Sciatic nerve (tissue), 2 donors: ENCODE data around the gene SNCG. TPM values are rescaled to one million over a fixed set of nuclear protein-coding genes. Genes with fewer than 3 reads are reported as not detected.

Experiments used
- ATAC-seq: fragments of 200-7000 bp; cut with Tn5 transposase; one replicate; pipeline ENCODE4 v1.9.1; 2020; ENCODE audit warnings: mild to moderate bottlenecking, moderate library complexity
- DNase-seq: peaks from one replicate; pipeline ENCODE4 v3.0.0-alpha.2; 2020; ENCODE audit warnings: low spot score
- intact Hi-C: fragments of 100-400 bp; cut with DNase I; formaldehyde crosslinking; loops from one replicate; pipeline ENCODE4 v1.14.2; 2022
- total RNA-seq: library from RNA; stranded (reverse); fragmentation: NEBNext Ultra II Directional; extraction: Animal tissue kit (Norgen Biotek cat#: 25700); gene quantifications from one replicate; pipeline ENCODE4 v1.2.1, GENCODE V29; 2021
- donor health status: DM: no; HTN: no; CAD: no.
- donor health status: DM: no; HTN: no; CAD: no.

SNCG gene
- total RNA-seq, 1 donor from 2014 or later: 132 TPM

GRCh38 chr10:86958901-86959736, 720 bp downstream of the SNCG start:
- DNase-seq: peak; percentile 72
- peak; percentile 63 for ATAC-seq
- intact Hi-C loops: no loop called here

DNA sequence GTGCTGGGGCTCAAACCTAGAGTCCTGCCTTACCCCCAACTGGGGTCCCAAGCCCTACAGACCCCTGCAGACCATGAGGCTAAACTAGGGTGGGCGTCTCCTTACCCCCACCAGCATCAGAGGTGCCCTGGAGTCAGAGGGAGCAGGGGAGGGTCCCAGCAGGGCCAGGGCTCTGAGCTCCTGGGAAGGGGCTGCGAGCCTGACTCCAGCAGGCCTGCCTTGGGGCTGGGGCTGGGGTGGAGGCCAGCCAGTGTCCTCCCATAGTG, 1.3 kb downstream of the SNCG start:
- intact Hi-C loops: no loop called here
- DNase-seq: no peak
- ATAC-seq: no peak

GRCh38 chr10:86960003-86960862, 1.8 kb downstream of the SNCG start:
- intact Hi-C loops: no loop called here
- DNase-seq: peak; percentile 65
- ATAC-seq: peak; percentile 70

GRCh38 chr10:86960863-86961434, 2.5 kb downstream of the SNCG start:
- DNase-seq: peak; percentile 57
- no peak for ATAC-seq
- intact Hi-C loops: no loop called here

GRCh38 chr10:86961481-86962091, 3.2 kb downstream of the SNCG start:
- ATAC-seq: no peak
- intact Hi-C loops: no loop called here
- DNase-seq: peak; percentile 51

- ATAC-seq (no peak), DNase-seq (peak; percentile 49)
- intact Hi-C loops: no loop called here
Observed at GRCh38 chr10:86962136-86962980, 4.0 kb downstream of the SNCG start.

DNA sequence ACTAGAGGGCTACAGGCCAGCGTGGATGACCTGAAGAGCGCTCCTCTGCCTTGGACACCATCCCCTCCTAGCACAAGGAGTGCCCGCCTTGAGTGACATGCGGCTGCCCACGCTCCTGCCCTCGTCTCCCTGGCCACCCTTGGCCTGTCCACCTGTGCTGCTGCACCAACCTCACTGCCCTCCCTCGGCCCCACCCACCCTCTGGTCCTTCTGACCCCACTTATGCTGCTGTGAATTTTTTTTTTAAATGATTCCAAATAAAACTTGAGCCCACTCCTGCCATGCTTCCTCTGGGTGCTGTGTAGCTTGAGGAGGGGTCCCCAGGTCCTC, 4.5 kb downstream of the SNCG start:
- ATAC-seq (no peak), DNase-seq (no peak)
- intact Hi-C loops: no loop called here

DNA sequence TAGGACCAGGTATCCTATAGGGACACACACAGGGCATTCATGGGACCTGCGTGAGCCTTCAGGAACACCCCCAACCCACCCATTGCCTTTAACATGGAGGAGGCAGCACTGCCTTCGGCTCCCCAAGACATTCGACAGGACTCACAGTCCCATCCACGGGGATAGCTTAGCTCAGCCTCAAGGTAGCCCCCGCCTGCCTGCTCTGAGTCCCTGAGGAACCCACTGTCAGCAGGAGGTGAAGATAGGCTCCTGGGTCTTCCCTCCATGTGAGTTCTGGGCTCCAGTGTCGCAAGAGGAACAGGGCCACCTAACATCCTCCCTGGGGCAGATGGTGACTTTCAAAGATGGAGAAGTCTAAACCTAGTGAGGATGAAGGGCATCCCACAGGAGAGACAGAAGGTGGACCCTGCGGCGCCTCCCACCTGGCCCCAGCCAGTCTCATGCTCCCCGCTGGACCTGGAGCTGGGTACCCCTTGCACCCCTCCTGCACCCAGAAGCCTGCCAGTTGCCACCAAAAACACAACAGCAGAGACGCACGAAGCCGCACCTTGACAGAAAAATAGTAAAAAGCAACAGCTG, 5.0 kb downstream of the SNCG start:
- intact Hi-C loops: no loop called here
- DNase-seq (peak; percentile 48), ATAC-seq (no peak)

DNA sequence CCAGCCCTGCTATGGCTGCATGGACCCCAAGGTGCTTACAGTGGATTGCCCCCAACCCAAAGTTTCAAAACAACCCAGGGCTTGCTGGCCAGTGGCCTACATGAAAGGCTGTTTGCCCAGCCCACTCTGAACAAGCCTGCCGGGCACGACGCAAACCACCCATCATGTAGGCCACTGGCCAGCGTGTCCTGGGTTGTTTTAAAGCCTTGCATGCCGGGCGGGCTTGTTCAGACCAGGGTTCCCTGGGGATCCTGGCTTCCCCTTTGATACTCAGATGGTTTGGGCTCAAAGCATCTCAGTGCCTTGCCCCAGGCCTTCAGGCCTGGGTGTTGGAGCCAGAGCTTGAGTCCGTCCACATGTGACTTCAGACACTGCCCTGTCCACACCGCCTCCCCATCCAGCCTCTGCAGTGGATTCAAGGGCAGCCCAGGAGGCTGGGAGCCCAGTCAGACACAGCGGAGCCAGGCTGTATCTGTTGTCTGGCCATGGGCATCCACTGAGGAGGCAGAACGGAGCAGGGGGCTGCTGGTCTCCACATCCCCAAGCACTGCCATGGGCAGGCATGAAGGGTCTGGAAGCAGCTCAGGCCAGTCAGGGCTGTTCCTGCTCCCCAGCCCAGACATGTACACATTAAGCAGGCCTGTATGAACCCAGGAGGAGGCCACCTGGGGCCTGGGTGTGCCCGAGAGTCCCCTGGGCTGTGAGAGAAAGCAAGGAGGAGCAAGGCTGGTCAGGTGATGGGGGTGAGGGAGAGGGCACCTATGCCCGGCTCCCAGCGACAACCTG, 5.9 kb downstream of the SNCG start:
- DNase-seq (peak; percentile 56), ATAC-seq (no peak)
- intact Hi-C loops: no loop called here

DNA sequence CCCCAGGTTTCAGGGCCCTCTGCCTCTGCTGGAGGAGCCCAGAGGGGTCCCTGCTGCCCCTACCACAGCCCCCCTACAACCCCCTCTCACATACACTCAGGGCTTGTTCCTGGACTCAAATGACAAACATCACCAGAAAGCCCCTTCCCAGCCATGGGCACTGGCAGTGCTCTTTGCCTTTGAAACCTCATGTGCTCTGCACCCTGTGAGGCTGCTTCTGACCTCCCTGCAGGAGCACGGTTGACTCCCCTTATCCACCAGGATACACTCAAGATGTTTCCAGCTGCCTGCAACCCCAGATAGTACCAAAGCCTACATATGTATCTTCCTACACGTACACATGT, 6.4 kb downstream of the SNCG start:
- DNase-seq (no peak), ATAC-seq (no peak)
- intact Hi-C loops: no loop called here

DNA sequence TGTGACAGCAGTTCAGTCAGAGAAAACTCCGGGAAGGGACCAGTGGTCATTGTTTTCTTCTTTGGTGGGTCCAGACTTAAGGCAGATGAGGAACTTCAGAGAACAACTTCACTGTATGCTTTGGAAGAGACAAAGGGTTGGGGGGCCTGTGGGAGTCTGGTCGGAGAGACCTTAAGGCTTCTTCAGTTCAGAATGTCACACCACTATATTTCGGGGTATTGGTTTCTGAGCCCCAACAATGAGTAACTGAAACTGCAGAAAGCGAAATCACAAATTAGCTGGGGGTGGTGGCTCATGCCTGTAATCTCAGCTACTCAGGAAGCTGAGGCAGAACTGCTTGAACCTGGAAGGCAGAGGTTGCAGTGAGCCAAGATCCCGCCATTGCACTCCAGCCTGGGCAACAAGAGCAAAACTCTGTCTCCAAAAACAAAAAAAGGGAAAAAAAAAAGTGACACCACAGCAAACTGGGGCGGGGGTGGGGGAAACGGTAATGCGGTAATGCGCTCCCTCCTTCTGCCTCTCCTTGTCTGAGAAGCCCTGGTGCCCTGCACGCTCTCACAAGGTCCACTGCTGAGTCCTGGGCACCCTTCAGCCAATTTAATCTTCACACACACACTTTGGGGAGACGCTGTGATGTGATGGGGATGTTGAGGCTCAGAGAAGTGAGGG, 7.7 kb downstream of the SNCG start:
- intact Hi-C loops: no loop called here
- DNase-seq (peak; percentile 21), ATAC-seq (no peak)

DNA sequence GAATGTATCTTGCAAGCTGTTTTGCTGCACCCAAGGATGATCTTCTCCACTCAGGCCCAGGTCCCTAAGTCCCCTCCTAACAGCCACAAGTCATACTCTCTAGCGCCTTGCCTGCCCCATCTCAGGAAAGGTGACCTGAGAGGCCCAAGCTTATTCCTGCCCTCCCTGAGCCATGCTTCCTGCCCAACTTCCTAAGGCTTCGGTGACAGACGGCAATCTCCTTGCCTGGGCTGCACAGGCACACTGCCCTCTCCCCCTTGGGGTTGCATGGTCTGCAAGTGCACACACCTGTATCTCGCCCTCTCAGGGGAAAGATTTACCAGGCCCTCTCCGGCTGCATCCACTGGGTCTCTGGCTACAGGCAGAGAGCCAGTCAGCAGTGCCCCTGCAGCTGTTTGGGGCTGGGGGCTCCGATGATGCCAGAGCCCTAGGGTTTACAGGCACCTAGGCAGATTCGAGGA, 9.1 kb downstream of the SNCG start:
- intact Hi-C loops: no loop called here
- peak; percentile 60 for DNase-seq
- no peak for ATAC-seq

DNA sequence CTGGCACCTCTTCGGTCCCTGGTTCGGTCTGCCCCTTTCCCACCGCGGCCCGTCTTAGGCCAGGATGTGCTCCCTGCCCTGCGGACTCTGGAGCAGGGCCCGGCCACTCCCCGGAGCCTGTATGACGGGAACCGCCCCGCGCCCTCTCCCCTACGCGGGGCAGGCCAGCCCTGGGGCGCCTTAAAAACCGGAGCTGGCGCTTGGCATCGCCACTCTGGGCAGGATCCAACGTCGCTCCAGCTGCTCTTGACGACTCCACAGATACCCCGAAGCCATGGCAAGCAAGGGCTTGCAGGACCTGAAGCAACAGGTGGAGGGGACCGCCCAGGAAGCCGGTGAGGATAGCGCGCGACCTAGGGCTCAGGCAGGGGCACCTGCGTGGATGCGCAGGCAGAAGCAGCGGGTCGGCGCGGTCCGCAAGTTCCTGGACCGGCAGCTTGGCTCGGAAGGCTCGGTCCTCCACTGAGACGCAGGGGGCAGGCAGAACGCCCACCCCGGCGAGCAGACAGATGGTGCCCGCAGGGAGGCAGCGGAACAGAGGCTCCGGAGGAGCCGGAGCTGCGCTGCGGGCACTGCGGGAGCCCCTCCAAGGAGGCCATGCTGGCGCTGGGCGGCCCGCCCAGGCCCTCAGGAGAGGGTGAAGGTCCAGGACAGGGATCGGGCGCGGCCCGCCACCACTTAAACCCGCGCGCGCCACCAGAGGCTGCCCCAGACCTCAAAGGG, 10.0 kb downstream of the SNCG start, which contains the start of gene ADIRF:
Gene ADIRF (plus strand): TSS at position 212 of the 723 bp plus-strand sequence. CDS start 63 bp downstream, at position 275.
- ATAC-seq (peak; percentile 11), DNase-seq (peak; percentile 84)
- intact Hi-C loops: no loop called here

DNA sequence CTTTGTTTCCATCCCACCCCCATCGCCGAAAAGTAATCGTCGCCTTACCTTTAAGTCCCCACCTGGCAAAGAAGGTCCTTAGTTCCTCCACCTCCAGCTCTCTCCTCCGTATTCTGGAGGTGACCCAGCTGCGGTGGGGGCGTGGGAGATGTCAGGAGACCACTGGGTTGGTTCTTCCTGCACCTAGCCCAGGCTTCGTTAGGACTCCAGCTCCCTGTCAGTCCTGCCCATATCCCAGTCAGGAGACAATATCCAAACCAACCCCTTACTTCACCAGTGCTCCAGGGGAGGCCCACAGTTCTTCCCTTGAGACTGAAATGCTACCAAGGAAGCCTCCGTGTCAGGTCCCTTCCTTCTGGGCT, 10.6 kb downstream of the SNCG start:
- ATAC-seq: no peak
- intact Hi-C loops: no loop called here
- DNase-seq: no peak

- DNase-seq: no peak
- intact Hi-C loops: no loop called here
Observed at GRCh38 chr10:86969421-86970041, 11.1 kb downstream of the SNCG start.

More at GRCh38 chr10:86969421-86970041, 11.1 kb downstream of the SNCG start:
- ATAC-seq: peak; percentile 18
